ENCODE data around the gene RAB39B.
"Not testable (repeated sequence)": the region's sequence is repeated elsewhere in the genome, so short reads cannot be mapped to it uniquely, and the experiment has no call there.

Gene RAB39B

DNA sequence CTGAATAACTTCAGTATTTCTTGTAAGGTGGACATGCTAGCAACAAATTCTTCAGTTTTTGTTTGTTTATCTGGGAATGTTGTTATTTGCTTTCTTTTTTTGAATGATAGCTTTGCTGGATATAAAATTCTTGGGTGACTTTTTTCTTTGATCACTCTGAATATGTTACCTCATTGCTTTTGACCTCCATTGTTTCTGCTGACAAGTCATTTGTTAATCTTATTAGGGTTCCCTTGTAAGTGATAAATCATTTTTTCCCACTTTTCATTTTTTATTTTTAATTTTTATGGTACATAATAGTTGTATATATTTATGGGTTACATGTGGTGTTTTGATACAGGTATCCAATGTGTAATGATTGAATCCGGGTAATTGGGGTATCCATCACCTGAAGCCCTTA, 6.7 kb upstream of the RAB39B start:
- CTCF ChIA-PET: no interaction called here
- Histone ChIP-seq H3K36me3 (ENCODE audit: control insufficient read depth in 2 of 2, insufficient read depth in 1 of 2, low read length in 2 of 2) (no peaks in the 10 kb centered on the region), H3K27ac (ENCODE audit: extremely low read depth, low read depth, low read length) (no peak overlapping the region), H3K4me3 (ENCODE audit: low read depth, low read length) (no peak overlapping the region), H3K4me1 (ENCODE audit: control insufficient read depth, insufficient read depth, low read length) (no peaks in the 10 kb centered on the region), H3K9me3 (ENCODE audit: control insufficient read depth, insufficient read depth, low read depth, low read length) (no peaks in the 10 kb centered on the region; the same call in 1 of the 2 replicates)
- POLR2A ChIA-PET: no interaction called here
- TF ChIP-seq ZNF626 (tag by site-specific recombination; IDR thresholded peaks at IDR 0.05) (no peak), ZBTB21 (tag by site-specific recombination; IDR thresholded peaks at IDR 0.05) (no peak), ZNF560 (tag by site-specific recombination; IDR thresholded peaks at IDR 0.05; ENCODE audit: borderline replicate concordance) (no peak), ZNF785 (tag by site-specific recombination; IDR thresholded peaks at IDR 0.05) (no peak), HOXD13 (CRISPR knock-in tag; IDR thresholded peaks at IDR 0.05; ENCODE audit: borderline replicate concordance) (no peak), ZNF571 (tag by site-specific recombination; IDR thresholded peaks at IDR 0.05) (no peak), ZNF121 (tag by site-specific recombination; IDR thresholded peaks at IDR 0.05) (no peak), ZNF529 (tag by site-specific recombination; IDR thresholded peaks at IDR 0.05; ENCODE audit: insufficient replicate concordance) (no peak), ZNF292 (tag by site-specific recombination; IDR thresholded peaks at IDR 0.05; ENCODE audit: borderline replicate concordance, low read depth) (no peak), PRDM4 (tag by site-specific recombination; IDR thresholded peaks at IDR 0.05) (no peak), KLF7 (tag by site-specific recombination; IDR thresholded peaks at IDR 0.05; ENCODE audit: borderline replicate concordance) (no peak), GLIS1 (tag by site-specific recombination; IDR thresholded peaks at IDR 0.05) (no peak), ZNF561 (tag by site-specific recombination; IDR thresholded peaks at IDR 0.05; ENCODE audit: borderline replicate concordance) (no peak), ZNF549 (tag by site-specific recombination; IDR thresholded peaks at IDR 0.05) (no peak), ZNF548 (tag by site-specific recombination; IDR thresholded peaks at IDR 0.05) (no peak), ZNF660 (tag by site-specific recombination; IDR thresholded peaks at IDR 0.05) (no peak), SETDB1 (IDR thresholded peaks at IDR 0.05; ENCODE audit: insufficient read length, low read length) (no peak)
- TF ChIP-seq, protein P1, sequence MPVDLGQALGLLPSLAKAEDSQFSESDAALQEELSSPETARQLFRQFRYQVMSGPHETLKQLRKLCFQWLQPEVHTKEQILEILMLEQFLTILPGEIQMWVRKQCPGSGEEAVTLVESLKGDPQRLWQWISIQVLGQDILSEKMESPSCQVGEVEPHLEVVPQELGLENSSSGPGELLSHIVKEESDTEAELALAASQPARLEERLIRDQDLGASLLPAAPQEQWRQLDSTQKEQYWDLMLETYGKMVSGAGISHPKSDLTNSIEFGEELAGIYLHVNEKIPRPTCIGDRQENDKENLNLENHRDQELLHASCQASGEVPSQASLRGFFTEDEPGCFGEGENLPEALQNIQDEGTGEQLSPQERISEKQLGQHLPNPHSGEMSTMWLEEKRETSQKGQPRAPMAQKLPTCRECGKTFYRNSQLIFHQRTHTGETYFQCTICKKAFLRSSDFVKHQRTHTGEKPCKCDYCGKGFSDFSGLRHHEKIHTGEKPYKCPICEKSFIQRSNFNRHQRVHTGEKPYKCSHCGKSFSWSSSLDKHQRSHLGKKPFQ (tag by site-specific recombination; IDR thresholded peaks at IDR 0.05): no peak

DNA sequence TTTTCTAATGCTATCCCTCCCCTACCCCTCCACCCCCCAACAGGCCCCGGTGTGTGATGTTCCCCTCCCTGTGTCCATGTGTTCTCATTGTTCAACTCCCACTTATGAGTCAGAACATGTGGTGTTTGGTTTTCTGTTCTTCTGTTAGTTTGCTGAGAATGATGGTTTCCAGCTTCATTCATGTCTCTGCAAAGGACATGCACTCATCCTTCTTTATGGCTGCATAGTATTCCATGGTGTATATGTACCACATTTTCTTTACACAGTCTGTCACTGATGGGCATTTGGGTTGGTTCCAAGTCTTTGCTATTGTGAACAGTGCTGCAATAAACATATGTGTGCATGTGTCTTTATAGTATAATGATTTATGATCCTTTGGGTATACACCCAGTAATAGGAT, 3.7 kb upstream of the RAB39B start:
- H3K4me1 ChIP-seq (ENCODE audit: control insufficient read depth, insufficient read depth, low read length); CTCF ChIA-PET; H3K4me3 ChIP-seq (ENCODE audit: low read depth, low read length); H3K36me3 ChIP-seq (ENCODE audit: control insufficient read depth in 2 of 2, insufficient read depth in 1 of 2, low read length in 2 of 2); H3K27ac ChIP-seq (ENCODE audit: extremely low read depth, low read depth, low read length); H3K9me3 ChIP-seq (ENCODE audit: control insufficient read depth, insufficient read depth, low read depth, low read length); POLR2A ChIA-PET: not testable (repeated sequence)
- peak; percentile 59; the same call in 1 of the 2 replicates for TF ChIP-seq ZNF146 (tag by site-specific recombination; IDR thresholded peaks at IDR 0.05)

DNA sequence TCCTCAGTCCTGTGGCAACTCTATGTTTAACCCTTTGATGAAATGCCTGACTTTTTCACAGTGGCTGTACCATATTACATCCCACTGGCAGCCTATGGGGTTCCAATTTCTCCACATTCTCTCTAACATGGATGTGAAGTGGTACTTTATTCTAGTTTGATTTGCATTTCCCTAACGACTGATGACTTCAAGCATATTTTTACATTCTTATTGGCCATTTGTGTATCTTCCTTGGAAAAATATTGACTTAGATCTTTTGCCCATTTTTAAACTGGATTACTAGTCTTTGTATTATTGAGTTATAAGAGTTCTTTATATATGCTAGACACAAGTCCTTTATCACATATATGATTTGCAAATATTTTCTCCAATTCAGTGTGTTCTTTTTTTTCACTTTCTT, 2.1 kb upstream of the RAB39B start:
- no peak overlapping the region for H3K27ac ChIP-seq (ENCODE audit: extremely low read depth, low read depth, low read length)
- TF ChIP-seq ZNF518A (tag by site-specific recombination; conservative IDR thresholded peaks at IDR 0.05; ENCODE audit: low read depth) (no peak), ZNF658 (tag by site-specific recombination; IDR thresholded peaks at IDR 0.05) (no peak), GLI4 (tag by site-specific recombination; IDR thresholded peaks at IDR 0.05) (no peak)

More for the DNA sequence above, 2.1 kb upstream of the RAB39B start:
- ChIA-PET CTCF (interaction anchor here (1.1 kb wide), 1 partner anchor 14 kb away, joined by 3 read pairs; no protein-coding TSS in a partner anchor), POLR2A (no interaction called here)
- no peaks in the 10 kb centered on the region for H3K4me1 ChIP-seq (ENCODE audit: control insufficient read depth, insufficient read depth, low read length)
- H3K4me3 ChIP-seq (ENCODE audit: low read depth, low read length): no peak overlapping the region
- H3K9me3 ChIP-seq (ENCODE audit: control insufficient read depth, insufficient read depth, low read depth, low read length): no peaks in the 10 kb centered on the region; the same call in 1 of the 2 replicates
- no peaks in the 10 kb centered on the region for H3K36me3 ChIP-seq (ENCODE audit: control insufficient read depth in 2 of 2, insufficient read depth in 1 of 2, low read length in 2 of 2)
